Vagina (tissue), 2 donors: ENCODE measurements around the gene CEP170B.

Source experiments
- CTCF ChIP-seq, 3 experiments: fragments of 450-650 bp in 2 of 3; fragments of 200-600 bp in 1 of 3; sonication (generic) in 1 of 3; IDR thresholded peaks; one replicate each; pipeline ENCODE4 v1.5.1; 2017 to 2019; ENCODE audit warnings: antibody characterized with exemption in 3 of 3, mild to moderate bottlenecking in 2 of 3, moderate library complexity in 2 of 3
- POLR2A ChIP-seq, 2 donors: fragments of 450-650 bp; IDR thresholded peaks; one replicate each; pipeline ENCODE4 v1.6.1; 2017; ENCODE audit warnings: antibody characterized with exemption in 2 of 2, mild to moderate bottlenecking in 2 of 2, moderate library complexity in 2 of 2

GRCh38 chr14:104877066-104877805 lies 12.2 kb downstream of the CEP170B start:
- TF ChIP-seq CTCF (IDR thresholded peaks at IDR 0.05) (no peak), POLR2A (IDR thresholded peaks at IDR 0.05) (no peak)
